ENCODE measurements around the gene PLEKHJ1. TPM values are rescaled to one million over a fixed set of nuclear protein-coding genes. Genes with fewer than 3 reads are reported as not detected.

PLEKHJ1 gene
- total RNA-seq, 1 donor from 2014 or later: 126 TPM

DNA sequence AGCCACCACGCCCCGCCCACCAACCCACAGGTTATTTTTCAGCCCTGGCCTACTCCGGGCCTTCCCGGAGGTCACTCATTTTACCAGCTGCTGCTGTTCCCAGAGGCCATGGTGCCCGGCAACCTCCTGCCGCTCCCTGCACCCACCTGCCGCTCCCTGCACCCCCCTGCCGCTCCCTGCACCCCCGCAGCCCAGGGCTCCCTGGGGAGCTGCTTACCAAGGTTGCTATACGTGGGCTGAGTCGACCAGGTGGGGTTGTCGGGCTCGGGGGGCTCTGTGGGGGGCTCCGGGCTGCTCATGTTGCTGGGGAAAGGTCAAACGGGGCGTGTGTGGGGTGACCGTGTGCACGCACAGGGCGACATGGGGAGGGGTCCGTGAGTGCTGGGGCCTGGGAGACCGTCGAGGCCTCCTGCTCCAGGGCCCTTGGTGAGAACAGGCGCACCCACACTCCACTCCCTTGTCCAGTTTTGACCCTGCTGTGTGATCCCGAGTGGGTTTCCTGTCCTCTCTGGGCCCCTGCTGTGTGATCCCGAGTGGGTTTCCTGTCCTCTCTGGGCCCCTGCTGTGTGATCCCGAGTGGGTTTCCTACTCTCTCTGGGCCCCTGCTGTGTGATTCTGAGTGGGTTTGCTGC is 44.6 kb upstream of the PLEKHJ1 start:
- H3K27me3 Mint-ChIP-seq (ENCODE audit: unreplicated experiment): peaks cover 2% of the 10 kb centered on the region

DNA sequence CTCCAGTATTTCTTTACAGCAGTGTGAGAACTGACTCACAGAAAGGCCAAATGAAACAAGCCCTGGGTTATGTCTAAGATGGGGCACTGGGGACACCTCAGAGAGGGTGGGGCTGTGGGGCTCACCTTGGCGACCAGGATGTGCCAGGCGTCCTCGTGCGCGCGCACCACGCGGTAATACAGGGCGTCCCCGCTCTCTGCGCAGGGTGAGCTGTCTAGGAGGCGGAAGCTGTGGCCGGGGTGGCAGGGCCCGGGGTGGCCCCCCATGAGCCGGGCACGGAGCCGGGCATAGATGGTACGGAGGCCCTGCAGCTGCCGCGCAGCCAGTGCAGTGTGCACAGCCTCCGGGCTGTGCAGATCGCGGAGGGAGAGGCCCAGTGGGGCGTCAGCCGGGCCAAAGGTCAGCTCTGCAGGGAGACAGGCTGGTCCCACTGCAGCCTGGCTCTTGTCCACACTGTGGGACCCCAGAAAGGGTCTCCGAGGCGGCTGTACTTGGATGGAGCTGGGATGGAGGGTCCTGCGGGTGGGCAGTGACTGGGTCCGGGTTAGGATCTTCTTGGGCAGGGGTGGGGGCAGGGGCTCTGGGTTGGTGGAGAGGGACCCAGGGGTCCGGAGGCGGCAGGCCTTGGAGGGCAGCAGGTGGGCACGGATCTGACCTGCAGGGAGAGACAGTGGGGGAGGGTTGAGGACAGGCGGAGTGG is 42.5 kb upstream of the PLEKHJ1 start:
- Mint-ChIP-seq H3K27me3 (ENCODE audit: unreplicated experiment) (peaks cover 6% of the 10 kb centered on the region), H3K9me3 (ENCODE audit: unreplicated experiment) (no peaks in the 10 kb centered on the region), H3K36me3 (ENCODE audit: low read depth, unreplicated experiment) (peaks cover 9% of the 10 kb centered on the region), H3K27ac (ENCODE audit: unreplicated experiment) (no peak overlapping the region), H3K4me1 (ENCODE audit: unreplicated experiment) (peaks cover 12% of the 10 kb centered on the region), H3K4me3 (ENCODE audit: unreplicated experiment) (no peak overlapping the region)
- TF ChIP-seq, protein P1, sequence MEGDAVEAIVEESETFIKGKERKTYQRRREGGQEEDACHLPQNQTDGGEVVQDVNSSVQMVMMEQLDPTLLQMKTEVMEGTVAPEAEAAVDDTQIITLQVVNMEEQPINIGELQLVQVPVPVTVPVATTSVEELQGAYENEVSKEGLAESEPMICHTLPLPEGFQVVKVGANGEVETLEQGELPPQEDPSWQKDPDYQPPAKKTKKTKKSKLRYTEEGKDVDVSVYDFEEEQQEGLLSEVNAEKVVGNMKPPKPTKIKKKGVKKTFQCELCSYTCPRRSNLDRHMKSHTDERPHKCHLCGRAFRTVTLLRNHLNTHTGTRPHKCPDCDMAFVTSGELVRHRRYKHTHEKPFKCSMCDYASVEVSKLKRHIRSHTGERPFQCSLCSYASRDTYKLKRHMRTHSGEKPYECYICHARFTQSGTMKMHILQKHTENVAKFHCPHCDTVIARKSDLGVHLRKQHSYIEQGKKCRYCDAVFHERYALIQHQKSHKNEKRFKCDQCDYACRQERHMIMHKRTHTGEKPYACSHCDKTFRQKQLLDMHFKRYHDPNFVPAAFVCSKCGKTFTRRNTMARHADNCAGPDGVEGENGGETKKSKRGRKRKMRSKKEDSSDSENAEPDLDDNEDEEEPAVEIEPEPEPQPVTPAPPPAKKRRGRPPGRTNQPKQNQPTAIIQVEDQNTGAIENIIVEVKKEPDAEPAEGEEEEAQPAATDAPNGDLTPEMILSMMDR (IDR thresholded peaks at IDR 0.05; ENCODE audit: unreplicated experiment): no peak
- DNase-seq (ENCODE audit: low spot score): no peak

More for the DNA sequence above, 44.6 kb upstream of the PLEKHJ1 start:
- Mint-ChIP-seq H3K4me1 (ENCODE audit: unreplicated experiment) (peaks cover 5% of the 10 kb centered on the region), H3K4me3 (ENCODE audit: unreplicated experiment) (no peak overlapping the region), H3K9me3 (ENCODE audit: unreplicated experiment) (no peaks in the 10 kb centered on the region), H3K27ac (ENCODE audit: unreplicated experiment) (no peak overlapping the region), H3K36me3 (ENCODE audit: low read depth, unreplicated experiment) (peaks cover 6% of the 10 kb centered on the region)
- no peak for DNase-seq (ENCODE audit: low spot score)
- TF ChIP-seq, protein P1 (IDR thresholded peaks at IDR 0.05; ENCODE audit: unreplicated experiment): no peak

DNA sequence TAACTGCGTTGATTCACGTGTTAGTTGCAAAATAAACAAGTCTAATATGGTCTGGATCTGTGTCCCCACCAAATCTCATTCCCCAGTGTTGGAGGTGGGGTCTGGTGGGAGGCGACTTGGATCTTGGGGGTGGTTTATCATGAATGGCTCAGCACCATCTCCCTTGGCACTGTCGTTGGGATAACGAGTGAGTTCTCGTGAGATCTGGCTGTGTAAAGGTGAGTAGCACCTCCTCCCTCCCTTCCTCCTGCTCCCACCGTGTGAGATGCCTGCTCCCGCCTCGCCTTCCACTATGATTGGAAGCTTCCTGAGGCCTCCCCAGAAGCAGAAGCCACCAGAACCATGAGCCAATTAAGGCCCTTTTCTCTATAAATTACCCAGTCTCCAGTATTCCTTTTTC is 41.0 kb upstream of the PLEKHJ1 start:
- peak overlapping the region; percentile 7 for H3K27ac Mint-ChIP-seq (ENCODE audit: unreplicated experiment)

DNA sequence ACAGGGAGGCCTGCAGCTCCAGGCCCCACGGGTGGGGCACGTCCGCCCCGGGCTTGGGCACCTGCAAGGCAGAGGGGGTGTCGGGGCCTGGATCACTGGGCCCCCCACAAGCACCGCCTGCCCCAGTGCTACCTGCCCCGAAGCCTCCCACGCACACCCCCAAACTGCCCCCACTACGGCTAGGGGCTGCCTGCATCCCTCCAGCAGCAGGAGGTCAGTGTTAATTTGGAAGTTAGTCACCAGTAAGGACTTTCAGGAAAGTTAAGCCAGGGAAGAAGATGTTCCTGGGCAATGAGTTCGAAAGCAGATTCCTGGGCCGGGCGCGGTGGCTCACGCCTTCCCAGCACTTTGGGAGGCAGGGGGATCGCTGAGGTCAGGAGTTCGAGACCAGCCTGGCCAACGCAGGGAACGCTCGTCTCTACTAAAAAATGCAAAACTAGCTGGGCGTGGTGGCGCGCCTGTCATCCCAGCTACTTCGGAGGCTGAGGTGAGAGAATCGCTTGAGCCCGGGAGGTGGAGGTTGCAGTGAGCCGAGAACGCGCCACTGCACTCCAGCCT is 40.4 kb upstream of the PLEKHJ1 start:
- Mint-ChIP-seq H3K27ac (ENCODE audit: unreplicated experiment) (no peak overlapping the region), H3K4me3 (ENCODE audit: unreplicated experiment) (no peak overlapping the region)
- no peak for DNase-seq (ENCODE audit: low spot score)

More for the DNA sequence above, 41.0 kb upstream of the PLEKHJ1 start:
- Mint-ChIP-seq H3K27me3 (ENCODE audit: unreplicated experiment) (peaks cover 6% of the 10 kb centered on the region), H3K36me3 (ENCODE audit: low read depth, unreplicated experiment) (peaks cover 13% of the 10 kb centered on the region), H3K4me3 (ENCODE audit: unreplicated experiment) (no peak overlapping the region), H3K4me1 (ENCODE audit: unreplicated experiment) (peaks cover 7% of the 10 kb centered on the region), H3K9me3 (ENCODE audit: unreplicated experiment) (no peaks in the 10 kb centered on the region)
- no peak for DNase-seq (ENCODE audit: low spot score)
- TF ChIP-seq, protein P1 (IDR thresholded peaks at IDR 0.05; ENCODE audit: unreplicated experiment): no peak

More for the DNA sequence above, 40.4 kb upstream of the PLEKHJ1 start:
- Mint-ChIP-seq H3K4me1 (ENCODE audit: unreplicated experiment) (peaks cover 10% of the 10 kb centered on the region), H3K27me3 (ENCODE audit: unreplicated experiment) (peaks cover 9% of the 10 kb centered on the region), H3K36me3 (ENCODE audit: low read depth, unreplicated experiment) (peaks cover 16% of the 10 kb centered on the region), H3K9me3 (ENCODE audit: unreplicated experiment) (no peaks in the 10 kb centered on the region)
- TF ChIP-seq, protein P1 (IDR thresholded peaks at IDR 0.05; ENCODE audit: unreplicated experiment): no peak
